SK-N-MC (cell line): ENCODE results near the gene SPG7.

Experiments
- EZH2 ChIP-seq: fragments of 200-600 bp; sonication (generic); IDR thresholded peaks from one replicate; pipeline ENCODE4 v1.6.1; 2017; ENCODE audit warnings: antibody characterized with exemption
- FOXP2 ChIP-seq: optimal IDR thresholded peaks from 2 replicates; pipeline ENCODE3; 2011; ENCODE audit warnings: mild to moderate bottlenecking, moderate library complexity; ENCODE audit not compliant: insufficient read depth; ENCODE audit errors: extremely low read length, control extremely low read depth
- POLR2AphosphoS5 ChIP-seq: IDR thresholded peaks from 2 replicates; pipeline ENCODE4 v1.6.1; 2012; ENCODE audit warnings: mild to moderate bottlenecking, low read depth, low read length, borderline replicate concordance

GRCh38 chr16:89466920-89467319 is 41.3 kb upstream of the SPG7 start:
- TF ChIP-seq EZH2: no peak
- TF ChIP-seq POLR2AphosphoS5: no peak
- TF ChIP-seq FOXP2: no peak
